ENCODE results near the gene C4orf36. TPM values are rescaled to one million over a fixed set of nuclear protein-coding genes. Genes with fewer than 3 reads are reported as not detected.

Gene C4orf36
- total and polyA plus RNA-seq, 2 donors (not counting 3 experiments of a cell fraction or from before 2014, with no cell fraction given) = 0.66 TPM; not detected in 1

GRCh38 chr4:86878640-86879039 lies 13.6 kb downstream of the C4orf36 start:
- FAIRE-seq (no peak), DNase-seq (ENCODE audit: low read depth, low spot score) (no peak)
- H3K4me1 ChIP-seq (ENCODE audit: control insufficient read depth, extremely low read depth, insufficient read depth, low read length) = no peaks in the 10 kb centered on the region
- BruUV-seq (replicated peaks) = no TSS peak
- H4K20me1 ChIP-seq (replicated peaks; ENCODE audit: control insufficient read depth, extremely low read depth, insufficient read depth, low read length) = no peaks in the 10 kb centered on the region
- H3K4me3 ChIP-seq (replicated peaks in 1 of 3; ENCODE audit: insufficient read depth in 1 of 3, low read depth in 1 of 3, low read length in 3 of 3) = no peak overlapping the region
- CTCF ChIA-PET = interaction anchor here (0.7 to 1.5 kb wide), 5 partner anchors 8 to 383 kb away, joined by 3 to 5 read pairs (median 4); no protein-coding TSS in a partner anchor
- H3K9me3 ChIP-seq (replicated peaks; ENCODE audit: control insufficient read depth, insufficient read depth, low read length) = no peaks in the 10 kb centered on the region
- H2AFZ ChIP-seq (ENCODE audit: low read depth, low read length) = no peak overlapping the region
- no peak overlapping the region for H3K9ac ChIP-seq (replicated peaks; ENCODE audit: extremely low read depth, insufficient read depth, low read length)
- H3K9me1 ChIP-seq (replicated peaks; ENCODE audit: control insufficient read depth, extremely low read depth, insufficient read depth, low read length) = no peaks in the 10 kb centered on the region
- H3K4me2 ChIP-seq (ENCODE audit: insufficient read depth, low read length) = no peak overlapping the region
- intact Hi-C loops (cut with micrococcal nuclease) = no loop called here
- POLR2A ChIA-PET = no interaction called here
- H3K27ac ChIP-seq (ENCODE audit: insufficient read depth, low read depth, low read length) = no peak overlapping the region
- H3K27me3 ChIP-seq (ENCODE audit: control insufficient read depth in 2 of 2, insufficient read depth in 2 of 2, low read length in 2 of 2) = no peaks in the 10 kb centered on the region
- no peaks in the 10 kb centered on the region for H3K79me2 ChIP-seq (ENCODE audit: control insufficient read depth, insufficient read depth, low read length)
- dilution Hi-C loops (cut with MboI; ENCODE audit: extremely low pct_ligation_motif_present, low sequenced_read_pairs) = no loop called here
- no peaks in the 10 kb centered on the region for H3K36me3 ChIP-seq (ENCODE audit: control insufficient read depth in 2 of 2, extremely low read depth in 1 of 2, insufficient read depth in 2 of 2, low read length in 2 of 2)
- no peak for TF ChIP-seq MAX (IDR thresholded peaks at IDR 0.05; ENCODE audit: insufficient read depth, insufficient read length)
- no peak for TF ChIP-seq MYC (IDR thresholded peaks at IDR 0.05; ENCODE audit: low read depth, low read length)
- TF ChIP-seq EZH2 (IDR thresholded peaks at IDR 0.05; ENCODE audit: borderline replicate concordance, low read depth, low read length, severe bottlenecking) = no peak
- TF ChIP-seq POLR2A (IDR thresholded peaks at IDR 0.05; ENCODE audit: low read depth, low read length) = no peak
- no peak for TF ChIP-seq POLR2AphosphoS5 (IDR thresholded peaks at IDR 0.05; ENCODE audit: insufficient read depth, low read depth, low read length)
- TF ChIP-seq CTCF (IDR thresholded peaks at IDR 0.05; ENCODE audit: extremely low read depth in 1 of 2, insufficient read depth in 1 of 2, low read depth in 1 of 2, low read length in 2 of 2) = no peak
- TF ChIP-seq FOS (IDR thresholded peaks at IDR 0.05; ENCODE audit: borderline replicate concordance, insufficient read depth, low read length) = no peak
- TF ChIP-seq JUN (IDR thresholded peaks at IDR 0.05; ENCODE audit: borderline replicate concordance, insufficient read depth, insufficient read length, low read depth) = no peak
- no peak for TF ChIP-seq GATA2 (IDR thresholded peaks at IDR 0.05; ENCODE audit: insufficient read depth, insufficient read length, low read depth, low read length)
